Prostate gland (tissue), 2 donors: Measurements from ENCODE around the gene OTX1.

Experiments
- CTCF ChIP-seq, 4 experiments: fragments of 200-600 bp in 2 of 4; fragments of 450-650 bp in 2 of 4; sonication (generic) in 2 of 4; IDR thresholded peaks; 1 replicate in 3 of 4; 2 replicates in 1 of 4; pipeline ENCODE4 v1.5.1; 2016 to 2019; ENCODE audit warnings: antibody characterized with exemption in 4 of 4, mild to moderate bottlenecking in 2 of 4, moderate library complexity in 2 of 4
- POLR2A ChIP-seq: fragments of 450-650 bp; IDR thresholded peaks from one replicate; pipeline ENCODE4 v1.6.1; 2016; ENCODE audit warnings: antibody characterized with exemption, mild to moderate bottlenecking
- POLR2AphosphoS5 ChIP-seq: sonication (generic); formaldehyde crosslinking; IDR thresholded peaks from one replicate; pipeline ENCODE4 v1.6.1; 2017; ENCODE audit warnings: antibody characterized with exemption

DNA sequence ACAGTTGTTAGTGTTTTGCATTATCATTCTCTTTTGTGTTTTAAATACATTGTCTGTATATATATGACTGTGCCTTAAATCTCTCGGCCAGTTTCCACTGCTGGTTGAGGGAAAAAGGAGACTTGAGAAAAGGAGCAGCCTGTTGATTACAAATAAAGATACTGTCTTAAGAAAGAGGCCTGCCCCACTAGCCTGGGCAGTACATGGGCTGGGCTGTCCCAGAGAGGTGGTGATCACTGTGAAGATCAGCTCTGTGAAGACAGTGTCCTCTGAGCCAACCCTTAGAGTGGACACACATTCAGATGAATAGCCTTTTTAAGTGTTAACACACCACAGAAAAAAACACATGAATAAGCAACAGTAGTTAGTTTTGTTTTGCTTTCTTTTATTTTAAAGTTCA lies 10.0 kb upstream of the OTX1 start:
- TF ChIP-seq CTCF (IDR thresholded peaks at IDR 0.05) (no peak), POLR2A (no peak), POLR2AphosphoS5 (no peak)
